ENCODE results near the gene WASF3.

DNA sequence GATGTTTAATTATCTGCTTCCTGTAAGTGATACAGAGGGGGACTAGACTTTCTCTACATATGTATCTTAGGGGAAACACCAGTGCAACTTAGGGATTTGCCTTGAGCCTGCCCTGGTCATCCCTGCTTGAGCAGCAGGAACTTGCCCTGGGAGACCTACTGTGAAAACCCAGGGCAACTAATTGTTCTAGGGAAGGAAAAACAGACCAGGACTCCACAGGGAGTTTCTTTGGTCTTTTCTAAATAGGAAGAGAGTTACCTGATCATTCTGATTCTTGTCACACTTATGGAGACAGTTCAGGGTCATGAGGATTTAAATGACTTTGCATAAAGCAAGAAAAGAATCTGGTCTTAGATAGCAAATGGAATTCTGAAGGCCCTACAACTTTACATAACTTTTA is 89.1 kb downstream of the WASF3 start:
- TF ChIP-seq, protein P1, sequence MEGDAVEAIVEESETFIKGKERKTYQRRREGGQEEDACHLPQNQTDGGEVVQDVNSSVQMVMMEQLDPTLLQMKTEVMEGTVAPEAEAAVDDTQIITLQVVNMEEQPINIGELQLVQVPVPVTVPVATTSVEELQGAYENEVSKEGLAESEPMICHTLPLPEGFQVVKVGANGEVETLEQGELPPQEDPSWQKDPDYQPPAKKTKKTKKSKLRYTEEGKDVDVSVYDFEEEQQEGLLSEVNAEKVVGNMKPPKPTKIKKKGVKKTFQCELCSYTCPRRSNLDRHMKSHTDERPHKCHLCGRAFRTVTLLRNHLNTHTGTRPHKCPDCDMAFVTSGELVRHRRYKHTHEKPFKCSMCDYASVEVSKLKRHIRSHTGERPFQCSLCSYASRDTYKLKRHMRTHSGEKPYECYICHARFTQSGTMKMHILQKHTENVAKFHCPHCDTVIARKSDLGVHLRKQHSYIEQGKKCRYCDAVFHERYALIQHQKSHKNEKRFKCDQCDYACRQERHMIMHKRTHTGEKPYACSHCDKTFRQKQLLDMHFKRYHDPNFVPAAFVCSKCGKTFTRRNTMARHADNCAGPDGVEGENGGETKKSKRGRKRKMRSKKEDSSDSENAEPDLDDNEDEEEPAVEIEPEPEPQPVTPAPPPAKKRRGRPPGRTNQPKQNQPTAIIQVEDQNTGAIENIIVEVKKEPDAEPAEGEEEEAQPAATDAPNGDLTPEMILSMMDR (IDR thresholded peaks at IDR 0.05; ENCODE audit: insufficient read depth, low read depth, low read length): no peak
- TF ChIP-seq EZH2 (IDR thresholded peaks at IDR 0.05; ENCODE audit: insufficient read depth, low read length): no peak
